ENCODE results near the gene FRMD4B.

The FRMD4B gene

DNA sequence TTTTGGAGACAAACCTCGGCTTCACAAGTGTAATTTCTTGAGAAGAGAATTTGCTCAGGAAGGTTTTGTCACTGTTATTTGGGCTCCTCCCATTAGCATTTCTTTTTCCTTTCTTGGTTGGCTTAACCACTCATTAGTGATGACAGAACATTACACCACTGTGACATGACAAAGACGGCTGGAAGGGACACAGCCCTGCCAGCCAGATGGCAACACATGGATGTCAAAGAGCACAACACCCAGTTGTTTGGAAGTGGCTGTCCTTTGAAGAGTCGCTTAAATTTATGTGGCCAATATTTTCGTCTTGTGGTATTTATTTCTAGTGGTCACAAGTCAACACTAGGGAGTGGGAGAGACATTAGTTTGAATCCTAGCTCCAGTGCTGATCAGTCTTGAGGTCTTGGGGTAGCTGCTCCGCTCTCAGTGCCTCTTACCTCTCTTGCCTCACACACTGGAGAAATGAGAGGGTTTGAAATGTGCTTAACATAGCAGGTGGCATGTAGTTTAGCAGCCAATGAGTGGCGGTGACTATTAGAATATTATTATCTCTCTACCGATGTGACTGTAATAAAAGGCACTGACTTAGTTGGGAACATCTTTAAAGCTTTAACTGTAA lies 92.8 kb downstream of the FRMD4B start:
- no peaks in the 10 kb centered on the region for H3K27me3 ChIP-seq (ENCODE audit: insufficient read depth, low read length, poor library complexity, severe bottlenecking)
- H3K36me3 ChIP-seq (ENCODE audit: insufficient read depth, low read length) = no peaks in the 10 kb centered on the region
- H4K20me1 ChIP-seq (ENCODE audit: insufficient read depth, low read length, poor library complexity, severe bottlenecking) = no peaks in the 10 kb centered on the region
- H3F3A ChIP-seq (ENCODE audit: low read depth) = no peaks in the 10 kb centered on the region
- no peak overlapping the region for H3K4me3 ChIP-seq (ENCODE audit: low read length, poor library complexity, severe bottlenecking)
- H2AFZ ChIP-seq (ENCODE audit: low read length) = no peak overlapping the region
- H3K9ac ChIP-seq (ENCODE audit: low read depth, low read length, poor library complexity, severe bottlenecking) = no peak overlapping the region
- no peak overlapping the region for H3K4me2 ChIP-seq (ENCODE audit: low read depth, low read length, poor library complexity, severe bottlenecking)
- H3K4me1 ChIP-seq (ENCODE audit: insufficient read depth, low read length, poor library complexity, severe bottlenecking) = no peaks in the 10 kb centered on the region
- H3K79me2 ChIP-seq (ENCODE audit: insufficient read depth, low read length) = no peaks in the 10 kb centered on the region
- no peaks in the 10 kb centered on the region for H3K9me3 ChIP-seq (ENCODE audit: insufficient read depth, low read depth, low read length)
- no peaks in the 10 kb centered on the region for H3K9me2 ChIP-seq (replicated peaks; ENCODE audit: low read depth, low read length)
- no peak for TF ChIP-seq EZH2phosphoT487 (IDR thresholded peaks at IDR 0.05; ENCODE audit: borderline replicate concordance)
- no peak for TF ChIP-seq CTCF (conservative IDR thresholded peaks at IDR 0.05; ENCODE audit: low read length)

GRCh38 chr3:69292185-69292584 lies 93.7 kb downstream of the FRMD4B start:
- H3K36me3 ChIP-seq (ENCODE audit: insufficient read depth, low read length) = no peaks in the 10 kb centered on the region
- H3K9ac ChIP-seq (ENCODE audit: low read depth, low read length, poor library complexity, severe bottlenecking) = no peak overlapping the region
- no peaks in the 10 kb centered on the region for H3K9me3 ChIP-seq (ENCODE audit: insufficient read depth, low read depth, low read length)
- no peaks in the 10 kb centered on the region for H3K4me1 ChIP-seq (ENCODE audit: insufficient read depth, low read length, poor library complexity, severe bottlenecking)
- no peaks in the 10 kb centered on the region for H4K20me1 ChIP-seq (ENCODE audit: insufficient read depth, low read length, poor library complexity, severe bottlenecking)
- no peak for TF ChIP-seq CTCF (conservative IDR thresholded peaks at IDR 0.05; ENCODE audit: low read length)
- TF ChIP-seq EZH2phosphoT487 (IDR thresholded peaks at IDR 0.05; ENCODE audit: borderline replicate concordance) = no peak
- H2AFZ ChIP-seq (ENCODE audit: low read length) = no peak overlapping the region
- no peaks in the 10 kb centered on the region for H3K79me2 ChIP-seq (ENCODE audit: insufficient read depth, low read length)
- no peaks in the 10 kb centered on the region for H3F3A ChIP-seq (ENCODE audit: low read depth)
- H3K4me2 ChIP-seq (ENCODE audit: low read depth, low read length, poor library complexity, severe bottlenecking) = no peak overlapping the region
- no peak overlapping the region for H3K4me3 ChIP-seq (ENCODE audit: low read length, poor library complexity, severe bottlenecking)
- H3K9me2 ChIP-seq (replicated peaks; ENCODE audit: low read depth, low read length) = no peaks in the 10 kb centered on the region
- no peaks in the 10 kb centered on the region for H3K27me3 ChIP-seq (ENCODE audit: insufficient read depth, low read length, poor library complexity, severe bottlenecking)

GRCh38 chr3:69290430-69290829 lies 95.5 kb downstream of the FRMD4B start:
- H3K36me3 ChIP-seq (ENCODE audit: insufficient read depth, low read length) = no peaks in the 10 kb centered on the region
- no peaks in the 10 kb centered on the region for H3K79me2 ChIP-seq (ENCODE audit: insufficient read depth, low read length)
- no peak overlapping the region for H3K4me2 ChIP-seq (ENCODE audit: low read depth, low read length, poor library complexity, severe bottlenecking)
- no peaks in the 10 kb centered on the region for H3K4me1 ChIP-seq (ENCODE audit: insufficient read depth, low read length, poor library complexity, severe bottlenecking)
- no peak overlapping the region for H3K4me3 ChIP-seq (ENCODE audit: low read length, poor library complexity, severe bottlenecking)
- TF ChIP-seq EZH2phosphoT487 (IDR thresholded peaks at IDR 0.05; ENCODE audit: borderline replicate concordance) (no peak), CTCF (conservative IDR thresholded peaks at IDR 0.05; ENCODE audit: low read length) (no peak)
- no peaks in the 10 kb centered on the region for H3K9me3 ChIP-seq (ENCODE audit: insufficient read depth, low read depth, low read length)
- no peaks in the 10 kb centered on the region for H3F3A ChIP-seq (ENCODE audit: low read depth)
- no peaks in the 10 kb centered on the region for H4K20me1 ChIP-seq (ENCODE audit: insufficient read depth, low read length, poor library complexity, severe bottlenecking)
- no peaks in the 10 kb centered on the region for H3K27me3 ChIP-seq (ENCODE audit: insufficient read depth, low read length, poor library complexity, severe bottlenecking)
- no peak overlapping the region for H3K9ac ChIP-seq (ENCODE audit: low read depth, low read length, poor library complexity, severe bottlenecking)
- H2AFZ ChIP-seq (ENCODE audit: low read length) = no peak overlapping the region
- no peaks in the 10 kb centered on the region for H3K9me2 ChIP-seq (replicated peaks; ENCODE audit: low read depth, low read length)

All from Loucy (cell line).